ENCODE measurements around the gene SERPINA12.
A peak's percentile ranks its signal among the peaks of the same experiment; 100 is the strongest.
"Not testable (repeated sequence)": the region's sequence is repeated elsewhere in the genome, so short reads cannot be mapped to it uniquely, and the experiment has no call there.

SERPINA12 gene

GRCh38 chr14:94499673-94500072, 9.6 kb downstream of the SERPINA12 start:
- no peak for TF ChIP-seq Cebpa-rat (IDR thresholded peaks at IDR 0.05)
- H3K4me3 ChIP-seq: no peak overlapping the region
- no peak overlapping the region for H3K4me2 ChIP-seq
- no peaks in the 10 kb centered on the region for H3K4me1 ChIP-seq
- no peak overlapping the region for H3K9ac ChIP-seq
- no peak overlapping the region for H3K27ac ChIP-seq
- H3K9me3 ChIP-seq: no peaks in the 10 kb centered on the region
- no peaks in the 10 kb centered on the region for H3K36me3 ChIP-seq
- H3K27me3 ChIP-seq: no peaks in the 10 kb centered on the region
- H4K20me1 ChIP-seq: no peaks in the 10 kb centered on the region

GRCh38 chr14:94498215-94498614, 11.1 kb downstream of the SERPINA12 start:
- no peak overlapping the region for H3K4me2 ChIP-seq
- no peak overlapping the region for H3K27ac ChIP-seq
- H3K9me3 ChIP-seq: no peaks in the 10 kb centered on the region
- no peaks in the 10 kb centered on the region for H4K20me1 ChIP-seq
- no peak overlapping the region for H3K4me3 ChIP-seq
- H3K36me3 ChIP-seq: no peaks in the 10 kb centered on the region
- no peak overlapping the region for H3K9ac ChIP-seq
- no peak for TF ChIP-seq Cebpa-rat (IDR thresholded peaks at IDR 0.05)
- no peaks in the 10 kb centered on the region for H3K4me1 ChIP-seq
- H3K27me3 ChIP-seq: no peaks in the 10 kb centered on the region

GRCh38 chr14:94494085-94494484, 15.2 kb downstream of the SERPINA12 start:
- H3K4me3 ChIP-seq: no peak overlapping the region
- H3K36me3 ChIP-seq: no peaks in the 10 kb centered on the region
- peaks cover 23% of the 10 kb centered on the region for H3K4me1 ChIP-seq
- no peak for TF ChIP-seq Cebpa-rat (IDR thresholded peaks at IDR 0.05)
- H3K9me3 ChIP-seq: no peaks in the 10 kb centered on the region
- H3K27me3 ChIP-seq: no peaks in the 10 kb centered on the region
- no peaks in the 10 kb centered on the region for H4K20me1 ChIP-seq
- no peak overlapping the region for H3K9ac ChIP-seq
- H3K27ac ChIP-seq: no peak overlapping the region
- no peak overlapping the region for H3K4me2 ChIP-seq

- Histone ChIP-seq H3K4me2 (0 out of 2 replicates have a peak overlapping the region, but pooled peaks have one; percentile 3), H3K36me3 (no peaks in the 10 kb centered on the region), H3K9ac (no peak overlapping the region; the same call in 1 of the 2 replicates), H3K27ac (no peak overlapping the region), H3K27me3 (no peaks in the 10 kb centered on the region), H3K4me1 (peaks cover 32% of the 10 kb centered on the region), H4K20me1 (no peaks in the 10 kb centered on the region), H3K4me3 (no peak overlapping the region), H3K9me3 (no peaks in the 10 kb centered on the region)
- no peak for TF ChIP-seq Cebpa-rat (IDR thresholded peaks at IDR 0.05)
Observed at GRCh38 chr14:94491511-94491910, 17.8 kb downstream of the SERPINA12 start.

- peak overlapping the region; percentile 73 for H3K4me2 ChIP-seq
- H3K9me3 ChIP-seq: no peaks in the 10 kb centered on the region
- peak overlapping the region; percentile 52 for H3K27ac ChIP-seq
- no peaks in the 10 kb centered on the region for H4K20me1 ChIP-seq
- peaks cover 40% of the 10 kb centered on the region for H3K4me1 ChIP-seq
- no peak overlapping the region for H3K9ac ChIP-seq
- TF ChIP-seq Cebpa-rat (IDR thresholded peaks at IDR 0.05): no peak
- H3K27me3 ChIP-seq: no peaks in the 10 kb centered on the region
- H3K36me3 ChIP-seq: no peaks in the 10 kb centered on the region
- H3K4me3 ChIP-seq: no peak overlapping the region
Observed at GRCh38 chr14:94489336-94489735, 19.9 kb downstream of the SERPINA12 start.

GRCh38 chr14:94486883-94487282, 22.4 kb downstream of the SERPINA12 start:
- H3K9me3 ChIP-seq: no peaks in the 10 kb centered on the region
- no peaks in the 10 kb centered on the region for H3K27me3 ChIP-seq
- no peak for TF ChIP-seq Cebpa-rat (IDR thresholded peaks at IDR 0.05)
- no peak overlapping the region for H3K4me3 ChIP-seq
- H3K4me2 ChIP-seq: no peak overlapping the region
- no peak overlapping the region for H3K27ac ChIP-seq
- H3K4me1 ChIP-seq: peaks cover 45% of the 10 kb centered on the region
- H4K20me1 ChIP-seq: no peaks in the 10 kb centered on the region
- no peak overlapping the region for H3K9ac ChIP-seq
- no peaks in the 10 kb centered on the region for H3K36me3 ChIP-seq

- no peak for TF ChIP-seq Cebpa-rat (IDR thresholded peaks at IDR 0.05)
- H3K36me3 ChIP-seq: no peaks in the 10 kb centered on the region
- no peak overlapping the region for H3K27ac ChIP-seq
- peaks cover 39% of the 10 kb centered on the region for H3K4me1 ChIP-seq
- H3K4me2 ChIP-seq: peak overlapping the region; percentile 47
- no peaks in the 10 kb centered on the region for H4K20me1 ChIP-seq
- no peak overlapping the region for H3K9ac ChIP-seq
- no peak overlapping the region for H3K4me3 ChIP-seq
- H3K9me3 ChIP-seq: no peaks in the 10 kb centered on the region
- no peaks in the 10 kb centered on the region for H3K27me3 ChIP-seq
Observed at GRCh38 chr14:94485944-94486841, 23.1 kb downstream of the SERPINA12 start.

- H3K27me3 ChIP-seq: no peaks in the 10 kb centered on the region
- H3K27ac ChIP-seq: no peak overlapping the region
- H3K36me3 ChIP-seq: no peaks in the 10 kb centered on the region
- no peak overlapping the region for H3K4me3 ChIP-seq
- no peak overlapping the region for H3K4me2 ChIP-seq
- H3K9me3 ChIP-seq: peaks cover 4% of the 10 kb centered on the region; the same call in 1 of the 2 replicates
- H3K9ac ChIP-seq: no peak overlapping the region
- H4K20me1 ChIP-seq: no peaks in the 10 kb centered on the region
- TF ChIP-seq Cebpa-rat (IDR thresholded peaks at IDR 0.05): no peak
- peaks cover 30% of the 10 kb centered on the region for H3K4me1 ChIP-seq
Observed at GRCh38 chr14:94484481-94484880, 24.8 kb downstream of the SERPINA12 start.

- H3K27ac ChIP-seq: no peak overlapping the region
- H3K36me3 ChIP-seq: no peaks in the 10 kb centered on the region
- H3K4me1 ChIP-seq: peaks cover 24% of the 10 kb centered on the region
- no peaks in the 10 kb centered on the region for H4K20me1 ChIP-seq
- TF ChIP-seq Cebpa-rat (IDR thresholded peaks at IDR 0.05): no peak
- H3K9ac ChIP-seq: no peak overlapping the region
- H3K4me3 ChIP-seq: no peak overlapping the region
- H3K9me3 ChIP-seq: peaks cover 10% of the 10 kb centered on the region
- H3K27me3 ChIP-seq: no peaks in the 10 kb centered on the region
- peak overlapping the region; percentile 49; the same call in 1 of the 2 replicates for H3K4me2 ChIP-seq
Observed at GRCh38 chr14:94483729-94484275, 25.5 kb downstream of the SERPINA12 start.

GRCh38 chr14:94483071-94483451, 26.2 kb downstream of the SERPINA12 start:
- peaks cover 20% of the 10 kb centered on the region for H3K4me1 ChIP-seq
- H3K27ac ChIP-seq: no peak overlapping the region
- no peak overlapping the region for H3K4me3 ChIP-seq
- no peak for TF ChIP-seq Cebpa-rat (IDR thresholded peaks at IDR 0.05)
- H3K27me3 ChIP-seq: no peaks in the 10 kb centered on the region
- H4K20me1 ChIP-seq: no peaks in the 10 kb centered on the region
- no peak overlapping the region for H3K9ac ChIP-seq
- peaks cover 16% of the 10 kb centered on the region for H3K9me3 ChIP-seq
- H3K36me3 ChIP-seq: no peaks in the 10 kb centered on the region
- peak overlapping the region; percentile 49 for H3K4me2 ChIP-seq

- Histone ChIP-seq H3K9me3 (peaks cover 22% of the 10 kb centered on the region), H3K4me1 (peaks cover 20% of the 10 kb centered on the region)
- H3K36me3 ChIP-seq, H3K9ac ChIP-seq, H3K27me3 ChIP-seq, H3K4me2 ChIP-seq, H3K27ac ChIP-seq, H4K20me1 ChIP-seq, H3K4me3 ChIP-seq: not testable (repeated sequence)
Observed at GRCh38 chr14:94482132-94483070, 26.9 kb downstream of the SERPINA12 start.
